ENCODE data around the gene PITPNB.

Gene PITPNB

GRCh38 chr22:27833803-27834202, 85.3 kb downstream of the PITPNB start:
- TF ChIP-seq, protein P1, sequence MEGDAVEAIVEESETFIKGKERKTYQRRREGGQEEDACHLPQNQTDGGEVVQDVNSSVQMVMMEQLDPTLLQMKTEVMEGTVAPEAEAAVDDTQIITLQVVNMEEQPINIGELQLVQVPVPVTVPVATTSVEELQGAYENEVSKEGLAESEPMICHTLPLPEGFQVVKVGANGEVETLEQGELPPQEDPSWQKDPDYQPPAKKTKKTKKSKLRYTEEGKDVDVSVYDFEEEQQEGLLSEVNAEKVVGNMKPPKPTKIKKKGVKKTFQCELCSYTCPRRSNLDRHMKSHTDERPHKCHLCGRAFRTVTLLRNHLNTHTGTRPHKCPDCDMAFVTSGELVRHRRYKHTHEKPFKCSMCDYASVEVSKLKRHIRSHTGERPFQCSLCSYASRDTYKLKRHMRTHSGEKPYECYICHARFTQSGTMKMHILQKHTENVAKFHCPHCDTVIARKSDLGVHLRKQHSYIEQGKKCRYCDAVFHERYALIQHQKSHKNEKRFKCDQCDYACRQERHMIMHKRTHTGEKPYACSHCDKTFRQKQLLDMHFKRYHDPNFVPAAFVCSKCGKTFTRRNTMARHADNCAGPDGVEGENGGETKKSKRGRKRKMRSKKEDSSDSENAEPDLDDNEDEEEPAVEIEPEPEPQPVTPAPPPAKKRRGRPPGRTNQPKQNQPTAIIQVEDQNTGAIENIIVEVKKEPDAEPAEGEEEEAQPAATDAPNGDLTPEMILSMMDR (IDR thresholded peaks at IDR 0.05; ENCODE audit: low read depth, low read length): no peak
- no peak for TF ChIP-seq EZH2phosphoT487 (IDR thresholded peaks at IDR 0.05; ENCODE audit: low read depth)
- Histone ChIP-seq H3K79me2 (ENCODE audit: low read length) (no peaks in the 10 kb centered on the region), H3K36me3 (replicated peaks; ENCODE audit: low read depth, low read length) (no peaks in the 10 kb centered on the region), H2AFZ (ENCODE audit: low read depth, low read length) (no peak overlapping the region), H3K4me3 (ENCODE audit: low read length) (no peak overlapping the region), H4K20me1 (ENCODE audit: insufficient read depth, low read length) (0 out of 2 replicates have a peak, but pooled peaks cover 3% of the 10 kb centered on the region), H3K4me2 (ENCODE audit: low read length) (no peak overlapping the region), H3K9ac (ENCODE audit: low read length) (no peak overlapping the region), H3K27me3 (ENCODE audit: low read depth, low read length) (no peaks in the 10 kb centered on the region), H3K4me1 (ENCODE audit: low read length) (no peaks in the 10 kb centered on the region; the same call in 1 of the 2 replicates), H3K9me3 (ENCODE audit: insufficient read depth, low read length) (no peaks in the 10 kb centered on the region), H3K27ac (ENCODE audit: low read length) (no peak overlapping the region)

DNA sequence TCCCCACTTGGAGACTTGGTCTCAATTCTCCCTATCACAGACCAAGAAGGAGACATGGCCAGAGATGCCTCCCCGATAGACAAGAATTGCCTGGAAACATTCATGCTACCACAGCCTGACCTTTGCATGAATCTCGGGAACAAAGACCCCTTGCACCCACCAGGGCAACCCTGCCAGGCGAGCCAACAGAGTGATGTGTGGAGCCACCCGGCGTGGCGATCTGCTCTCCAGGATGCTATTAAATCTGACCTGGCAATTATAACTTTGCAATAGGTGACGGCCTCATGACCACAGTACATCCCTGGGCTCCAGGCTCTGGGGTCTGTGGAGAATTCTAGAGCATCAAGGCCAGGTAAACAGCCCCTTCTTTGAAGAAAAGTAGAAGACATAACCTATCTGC, 86.5 kb downstream of the PITPNB start:
- H2AFZ ChIP-seq (ENCODE audit: low read depth, low read length): no peak overlapping the region
- no peak overlapping the region for H3K9ac ChIP-seq (ENCODE audit: low read length)
- H3K27me3 ChIP-seq (ENCODE audit: low read depth, low read length): no peaks in the 10 kb centered on the region
- H4K20me1 ChIP-seq (ENCODE audit: insufficient read depth, low read length): 0 out of 2 replicates have a peak, but pooled peaks cover 3% of the 10 kb centered on the region
- no peaks in the 10 kb centered on the region for H3K79me2 ChIP-seq (ENCODE audit: low read length)
- no peak overlapping the region for H3K27ac ChIP-seq (ENCODE audit: low read length)
- no peaks in the 10 kb centered on the region for H3K4me1 ChIP-seq (ENCODE audit: low read length)
- no peaks in the 10 kb centered on the region for H3K36me3 ChIP-seq (replicated peaks; ENCODE audit: low read depth, low read length)
- H3K9me3 ChIP-seq (ENCODE audit: insufficient read depth, low read length): no peaks in the 10 kb centered on the region
- no peak for TF ChIP-seq EZH2phosphoT487 (IDR thresholded peaks at IDR 0.05; ENCODE audit: low read depth)
- TF ChIP-seq, protein P1 (IDR thresholded peaks at IDR 0.05; ENCODE audit: low read depth, low read length): no peak
- H3K4me2 ChIP-seq (ENCODE audit: low read length): no peak overlapping the region
- H3K4me3 ChIP-seq (ENCODE audit: low read length): no peak overlapping the region

GRCh38 chr22:27829620-27830019, 89.4 kb downstream of the PITPNB start:
- H2AFZ ChIP-seq (ENCODE audit: low read depth, low read length): no peak overlapping the region
- TF ChIP-seq, protein P1 (IDR thresholded peaks at IDR 0.05; ENCODE audit: low read depth, low read length): no peak
- TF ChIP-seq EZH2phosphoT487 (IDR thresholded peaks at IDR 0.05; ENCODE audit: low read depth): no peak
- H3K79me2 ChIP-seq (ENCODE audit: low read length): no peaks in the 10 kb centered on the region
- no peak overlapping the region for H3K4me2 ChIP-seq (ENCODE audit: low read length)
- H3K36me3 ChIP-seq (replicated peaks; ENCODE audit: low read depth, low read length): no peaks in the 10 kb centered on the region
- H3K9ac ChIP-seq (ENCODE audit: low read length): no peak overlapping the region
- no peaks in the 10 kb centered on the region for H3K4me1 ChIP-seq (ENCODE audit: low read length)
- H3K9me3 ChIP-seq (ENCODE audit: insufficient read depth, low read length): no peaks in the 10 kb centered on the region
- H3K27ac ChIP-seq (ENCODE audit: low read length): no peak overlapping the region
- H4K20me1 ChIP-seq (ENCODE audit: insufficient read depth, low read length): 0 out of 2 replicates have a peak, but pooled peaks cover 3% of the 10 kb centered on the region
- no peak overlapping the region for H3K4me3 ChIP-seq (ENCODE audit: low read length)
- no peaks in the 10 kb centered on the region for H3K27me3 ChIP-seq (ENCODE audit: low read depth, low read length)

GRCh38 chr22:27827604-27828587, 91.2 kb downstream of the PITPNB start:
- H3K4me2 ChIP-seq (ENCODE audit: low read length): no peak overlapping the region
- no peaks in the 10 kb centered on the region for H3K79me2 ChIP-seq (ENCODE audit: low read length)
- H3K4me3 ChIP-seq (ENCODE audit: low read length): no peak overlapping the region
- no peaks in the 10 kb centered on the region for H3K4me1 ChIP-seq (ENCODE audit: low read length)
- TF ChIP-seq EZH2phosphoT487 (IDR thresholded peaks at IDR 0.05; ENCODE audit: low read depth): no peak
- TF ChIP-seq, protein P1 (IDR thresholded peaks at IDR 0.05; ENCODE audit: low read depth, low read length): no peak
- H3K9me3 ChIP-seq (ENCODE audit: insufficient read depth, low read length): no peaks in the 10 kb centered on the region
- no peak overlapping the region for H3K27ac ChIP-seq (ENCODE audit: low read length)
- no peaks in the 10 kb centered on the region for H3K36me3 ChIP-seq (replicated peaks; ENCODE audit: low read depth, low read length)
- no peak overlapping the region for H2AFZ ChIP-seq (ENCODE audit: low read depth, low read length)
- H3K9ac ChIP-seq (ENCODE audit: low read length): no peak overlapping the region
- H3K27me3 ChIP-seq (ENCODE audit: low read depth, low read length): no peaks in the 10 kb centered on the region
- 0 out of 2 replicates have a peak, but pooled peaks cover 3% of the 10 kb centered on the region for H4K20me1 ChIP-seq (ENCODE audit: insufficient read depth, low read length)

Measured in OCI-LY3 (cell line).